Stimulated activated effector memory CD8-positive, alpha-beta T cell treated with anti-CD3 and anti-CD28 coated beads, Interleukin-12 subunit alpha, Interleukin-12 subunit beta, amount 100 ng/mL, for 72 hours (primary cell): Measurements from ENCODE around the gene INSR.
A peak's percentile ranks its signal among the peaks of the same experiment; 100 is the strongest.

Source experiments
- ATAC-seq: fragments of 150-1000 bp; cut with Tn5 transposase; 2 replicates; pipeline ENCODE4 v1.10.0; 2021
- DNase-seq, 2 donors: peaks; one replicate each; pipeline ENCODE4 v3.0.0; 2021 to 2022; ENCODE audit warnings: low spot score in 2 of 2
- H3K27ac Mint-ChIP-seq: one replicate; pipeline ENCODE4 v1.8.0; 2022; ENCODE audit warnings: mild to moderate bottlenecking, mixed read lengths
- H3K36me3 Mint-ChIP-seq: one replicate; pipeline ENCODE4 v1.8.0; 2022; ENCODE audit warnings: mild to moderate bottlenecking, mixed read lengths
- H3K4me1 Mint-ChIP-seq: one replicate; pipeline ENCODE4 v1.8.0; 2022; ENCODE audit warnings: mixed read lengths
- H3K4me3 Mint-ChIP-seq: one replicate; pipeline ENCODE4 v1.8.0; 2022; ENCODE audit warnings: mild to moderate bottlenecking, mixed read lengths
- H3K9me3 Mint-ChIP-seq: one replicate; pipeline ENCODE4 v1.8.0; 2022; ENCODE audit warnings: mixed read lengths

The INSR gene

GRCh38 chr19:7139095-7139494, 155.1 kb downstream of the INSR start:
- ATAC-seq (no peak), DNase-seq (no peak)
- no peaks in the 10 kb centered on the region for H3K4me1 Mint-ChIP-seq
- no peak overlapping the region for H3K27ac Mint-ChIP-seq
- H3K4me3 Mint-ChIP-seq = no peak overlapping the region
- no peaks in the 10 kb centered on the region for H3K9me3 Mint-ChIP-seq
- H3K36me3 Mint-ChIP-seq = no peaks in the 10 kb centered on the region

GRCh38 chr19:7138402-7138801, 155.8 kb downstream of the INSR start:
- no peak overlapping the region for H3K27ac Mint-ChIP-seq
- H3K4me1 Mint-ChIP-seq = no peaks in the 10 kb centered on the region
- no peak for DNase-seq
- H3K36me3 Mint-ChIP-seq = no peaks in the 10 kb centered on the region
- no peak overlapping the region for H3K4me3 Mint-ChIP-seq
- ATAC-seq = no peak
- no peaks in the 10 kb centered on the region for H3K9me3 Mint-ChIP-seq

GRCh38 chr19:7137120-7137519, 157.1 kb downstream of the INSR start:
- H3K36me3 Mint-ChIP-seq = no peaks in the 10 kb centered on the region
- ATAC-seq (no peak), DNase-seq (no peak)
- no peaks in the 10 kb centered on the region for H3K4me1 Mint-ChIP-seq
- H3K27ac Mint-ChIP-seq = no peak overlapping the region
- H3K9me3 Mint-ChIP-seq = no peaks in the 10 kb centered on the region
- H3K4me3 Mint-ChIP-seq = no peak overlapping the region

- Mint-ChIP-seq H3K27ac (peak overlapping the region; percentile 69), H3K4me3 (no peak overlapping the region), H3K36me3 (no peaks in the 10 kb centered on the region), H3K9me3 (peaks cover 3% of the 10 kb centered on the region), H3K4me1 (no peaks in the 10 kb centered on the region)
- ATAC-seq (no peak), DNase-seq (no peak)
These were observed 162.2 kb downstream of the INSR start for GRCh38 chr19:7132054-7132453.

GRCh38 chr19:7130043-7130442, 164.2 kb downstream of the INSR start:
- Mint-ChIP-seq H3K4me3 (no peak overlapping the region), H3K4me1 (no peaks in the 10 kb centered on the region), H3K36me3 (no peaks in the 10 kb centered on the region), H3K9me3 (peaks cover 10% of the 10 kb centered on the region), H3K27ac (no peak overlapping the region)
- ATAC-seq = no peak
- no peak for DNase-seq

- no peak for DNase-seq
- Mint-ChIP-seq H3K36me3 (no peaks in the 10 kb centered on the region), H3K27ac (no peak overlapping the region), H3K9me3 (peaks cover 10% of the 10 kb centered on the region), H3K4me1 (no peaks in the 10 kb centered on the region), H3K4me3 (no peak overlapping the region)
- ATAC-seq = no peak
These were observed 168.1 kb downstream of the INSR start for GRCh38 chr19:7126132-7126531.

- Mint-ChIP-seq H3K9me3 (peaks cover 6% of the 10 kb centered on the region), H3K27ac (no peak overlapping the region), H3K4me3 (no peak overlapping the region), H3K36me3 (no peaks in the 10 kb centered on the region), H3K4me1 (no peaks in the 10 kb centered on the region)
- DNase-seq (no peak), ATAC-seq (no peak)
These were observed 169.0 kb downstream of the INSR start for GRCh38 chr19:7125221-7125620.

GRCh38 chr19:7124782-7125181, 169.4 kb downstream of the INSR start:
- H3K9me3 Mint-ChIP-seq = peaks cover 6% of the 10 kb centered on the region
- DNase-seq (no peak), ATAC-seq (no peak)
- H3K4me3 Mint-ChIP-seq = no peak overlapping the region
- H3K36me3 Mint-ChIP-seq = no peaks in the 10 kb centered on the region
- no peaks in the 10 kb centered on the region for H3K4me1 Mint-ChIP-seq
- no peak overlapping the region for H3K27ac Mint-ChIP-seq

- ATAC-seq = no peak
- no peaks in the 10 kb centered on the region for H3K36me3 Mint-ChIP-seq
These were observed 171.5 kb downstream of the INSR start for GRCh38 chr19:7122701-7123100.

GRCh38 chr19:7120499-7120898, 173.7 kb downstream of the INSR start:
- peaks cover 3% of the 10 kb centered on the region for H3K9me3 Mint-ChIP-seq
- no peaks in the 10 kb centered on the region for H3K36me3 Mint-ChIP-seq
- ATAC-seq (no peak), DNase-seq (no peak)
- H3K4me1 Mint-ChIP-seq = no peaks in the 10 kb centered on the region
- no peak overlapping the region for H3K27ac Mint-ChIP-seq
- H3K4me3 Mint-ChIP-seq = no peak overlapping the region

More at GRCh38 chr19:7122701-7123100, 171.5 kb downstream of the INSR start:
- H3K27ac Mint-ChIP-seq = no peak overlapping the region
- H3K9me3 Mint-ChIP-seq = peaks cover 6% of the 10 kb centered on the region
- no peak for DNase-seq
- H3K4me3 Mint-ChIP-seq = no peak overlapping the region
- H3K4me1 Mint-ChIP-seq = no peaks in the 10 kb centered on the region

- ATAC-seq (no peak), DNase-seq (no peak)
- no peak overlapping the region for H3K4me3 Mint-ChIP-seq
- H3K9me3 Mint-ChIP-seq = no peaks in the 10 kb centered on the region
- H3K36me3 Mint-ChIP-seq = no peaks in the 10 kb centered on the region
- H3K27ac Mint-ChIP-seq = no peak overlapping the region
- H3K4me1 Mint-ChIP-seq = no peaks in the 10 kb centered on the region
These were observed 174.6 kb downstream of the INSR start for GRCh38 chr19:7119582-7119981.

- no peak overlapping the region for H3K4me3 Mint-ChIP-seq
- ATAC-seq = no peak
These were observed 177.0 kb downstream of the INSR start for GRCh38 chr19:7117248-7117647.

GRCh38 chr19:7115721-7116120, 178.5 kb downstream of the INSR start:
- no peak for DNase-seq
- H3K4me1 Mint-ChIP-seq = no peaks in the 10 kb centered on the region
- H3K27ac Mint-ChIP-seq = no peak overlapping the region
- ATAC-seq = no peak
- H3K4me3 Mint-ChIP-seq = no peak overlapping the region
- no peaks in the 10 kb centered on the region for H3K9me3 Mint-ChIP-seq
- H3K36me3 Mint-ChIP-seq = no peaks in the 10 kb centered on the region

More at GRCh38 chr19:7117248-7117647, 177.0 kb downstream of the INSR start:
- Mint-ChIP-seq H3K4me1 (no peaks in the 10 kb centered on the region), H3K9me3 (no peaks in the 10 kb centered on the region), H3K27ac (no peak overlapping the region), H3K36me3 (no peaks in the 10 kb centered on the region)
- no peak for DNase-seq

- ATAC-seq = no peak
These were observed 181.0 kb downstream of the INSR start for GRCh38 chr19:7113233-7113632.

GRCh38 chr19:7112675-7113074, 181.5 kb downstream of the INSR start:
- Mint-ChIP-seq H3K27ac (no peak overlapping the region), H3K36me3 (no peaks in the 10 kb centered on the region), H3K4me3 (no peak overlapping the region), H3K9me3 (no peaks in the 10 kb centered on the region), H3K4me1 (no peaks in the 10 kb centered on the region)
- ATAC-seq = no peak
- DNase-seq = no peak

More at GRCh38 chr19:7113233-7113632, 181.0 kb downstream of the INSR start:
- no peak overlapping the region for H3K4me3 Mint-ChIP-seq
- H3K9me3 Mint-ChIP-seq = no peaks in the 10 kb centered on the region
- no peaks in the 10 kb centered on the region for H3K4me1 Mint-ChIP-seq
- no peaks in the 10 kb centered on the region for H3K36me3 Mint-ChIP-seq
- DNase-seq = no peak
- H3K27ac Mint-ChIP-seq = no peak overlapping the region

- DNase-seq (no peak), ATAC-seq (no peak)
- no peak overlapping the region for H3K4me3 Mint-ChIP-seq
- H3K36me3 Mint-ChIP-seq = no peaks in the 10 kb centered on the region
- H3K4me1 Mint-ChIP-seq = no peaks in the 10 kb centered on the region
- H3K9me3 Mint-ChIP-seq = no peaks in the 10 kb centered on the region
- H3K27ac Mint-ChIP-seq = no peak overlapping the region
These were observed 184.4 kb downstream of the INSR start for GRCh38 chr19:7109678-7110289.
